ENCODE data around the gene MRPL10. TPM values are rescaled to one million over a fixed set of nuclear protein-coding genes. Genes with fewer than 3 reads are reported as not detected.

MRPL10 gene
- total and polyA plus RNA-seq, 2 experiments from 2014 or later, result 50.2 to 74.7 TPM

- peak; percentile 97 for TF ChIP-seq POLR2AphosphoS5 (IDR thresholded peaks at IDR 0.05; ENCODE audit: low read depth)
These were observed at the start of gene MRPL10, which contains the start of gene LRRC46 (continued) for GRCh38 chr17:47831003-47831933.

GRCh38 chr17:47879776-47880454 is 48.6 kb upstream of the MRPL10 start:
- H3K4me3 Mint-ChIP-seq, result no peak overlapping the region
- H3K36me3 Mint-ChIP-seq (ENCODE audit: low read depth), result no peaks in the 10 kb centered on the region
- no peak overlapping the region for H3K4me3 ChIP-seq
- H3K27me3 Mint-ChIP-seq (ENCODE audit: insufficient read depth, low read depth, poor library complexity), result peaks cover 22% of the 10 kb centered on the region
- H4K20me1 ChIP-seq (replicated peaks; ENCODE audit: insufficient read depth), result no peaks in the 10 kb centered on the region
- H3F3A ChIP-seq (replicated peaks; ENCODE audit: low read depth), result 0 out of 2 replicates have a peak, but pooled peaks cover 2% of the 10 kb centered on the region
- H3K79me2 ChIP-seq (replicated peaks; ENCODE audit: insufficient read depth), result no peaks in the 10 kb centered on the region
- no peaks in the 10 kb centered on the region for H3K36me3 ChIP-seq (ENCODE audit: insufficient read depth)
- no peaks in the 10 kb centered on the region for H3K9me3 Mint-ChIP-seq
- ATAC-seq, result no peak
- no peak overlapping the region for H2AFZ ChIP-seq
- no peak overlapping the region for H3K27ac ChIP-seq (ENCODE audit: low read depth)
- peaks cover 25% of the 10 kb centered on the region for H3K4me1 ChIP-seq (ENCODE audit: insufficient read depth)
- H3K4me1 Mint-ChIP-seq, result peaks cover 39% of the 10 kb centered on the region
- TF ChIP-seq JUNB (IDR thresholded peaks at IDR 0.05; ENCODE audit: unreplicated experiment) (no peak), REST (IDR thresholded peaks at IDR 0.05; ENCODE audit: unreplicated experiment) (no peak), CREB1 (CRISPR knock-in tag; IDR thresholded peaks at IDR 0.05; ENCODE audit: low read depth) (no peak), CTCF (conservative IDR thresholded peaks at IDR 0.05; ENCODE audit: low read depth in 2 of 2) (no peak)
- H3K4me2 ChIP-seq, result no peak overlapping the region
- H3K27ac Mint-ChIP-seq, result no peak overlapping the region
- H3K27me3 ChIP-seq (ENCODE audit: insufficient read depth), result peaks cover 5% of the 10 kb centered on the region; the same call in 1 of the 2 replicates
- H3K9me2 ChIP-seq (ENCODE audit: insufficient read depth), result no peaks in the 10 kb centered on the region
- DNase-seq (ENCODE audit: low spot score), result no peak

Data from GM23338 (cell line).